Dendritic cell treated with granulocyte-macrophage colony-stimulating factor and Interleukin-4, amounts not matched to agents 40 ng/mL and 50 ng/mL, for 4 days (primary cell): Measurements from ENCODE around the gene ZNF669.

Experiments used
- H3K27ac Mint-ChIP-seq: one replicate; pipeline ENCODE4 v1.8.0; 2022; ENCODE audit warnings: mild to moderate bottlenecking, mixed read lengths
- H3K27me3 Mint-ChIP-seq: one replicate; pipeline ENCODE4 v1.8.0; 2022; ENCODE audit warnings: mild to moderate bottlenecking, mixed read lengths
- H3K36me3 Mint-ChIP-seq: one replicate; pipeline ENCODE4 v1.8.0; 2022; ENCODE audit warnings: low read depth, mixed read lengths
- H3K4me1 Mint-ChIP-seq: one replicate; pipeline ENCODE4 v1.8.0; 2022; ENCODE audit warnings: low read depth, mixed read lengths
- H3K4me3 Mint-ChIP-seq: one replicate; pipeline ENCODE4 v1.8.0; 2022; ENCODE audit warnings: mild to moderate bottlenecking, moderate library complexity, mixed read lengths
- H3K9me3 Mint-ChIP-seq: one replicate; pipeline ENCODE4 v1.8.0; 2022; ENCODE audit warnings: mixed read lengths
- intact Hi-C: fragments of 100-400 bp; cut with micrococcal nuclease; formaldehyde crosslinking; loops from one replicate; pipeline ENCODE4 v1.15.0; 2022

Gene ZNF669

DNA sequence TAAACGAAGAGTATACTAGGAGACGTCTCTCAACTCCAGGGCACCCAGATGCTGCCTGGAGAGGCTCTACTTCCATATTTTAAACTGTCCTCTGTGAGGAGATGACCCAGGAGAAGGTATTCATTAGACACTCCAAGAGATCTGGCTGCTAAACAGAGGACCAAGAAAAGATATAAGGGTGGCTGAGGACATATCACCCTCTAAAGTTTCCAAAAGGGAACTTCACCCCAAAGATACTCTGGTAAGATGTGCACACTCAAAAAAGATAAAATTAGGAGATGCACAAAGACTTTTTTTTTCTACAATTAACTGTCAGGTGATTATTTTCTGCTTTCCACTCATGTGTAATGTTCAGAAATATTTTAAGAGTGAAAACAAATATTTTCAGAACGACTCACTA, 26.9 kb downstream of the ZNF669 start:
- peaks cover 29% of the 10 kb centered on the region for H3K9me3 Mint-ChIP-seq
- intact Hi-C loops = loop anchor here (10.0 kb wide), 1 partner anchor 152 kb away; no protein-coding TSS in a partner anchor
- H3K4me1 Mint-ChIP-seq = peaks cover 17% of the 10 kb centered on the region
- H3K36me3 Mint-ChIP-seq = peaks cover 28% of the 10 kb centered on the region
- H3K27me3 Mint-ChIP-seq = peaks cover 6% of the 10 kb centered on the region
- H3K4me3 Mint-ChIP-seq = no peak overlapping the region
- H3K27ac Mint-ChIP-seq = no peak overlapping the region

DNA sequence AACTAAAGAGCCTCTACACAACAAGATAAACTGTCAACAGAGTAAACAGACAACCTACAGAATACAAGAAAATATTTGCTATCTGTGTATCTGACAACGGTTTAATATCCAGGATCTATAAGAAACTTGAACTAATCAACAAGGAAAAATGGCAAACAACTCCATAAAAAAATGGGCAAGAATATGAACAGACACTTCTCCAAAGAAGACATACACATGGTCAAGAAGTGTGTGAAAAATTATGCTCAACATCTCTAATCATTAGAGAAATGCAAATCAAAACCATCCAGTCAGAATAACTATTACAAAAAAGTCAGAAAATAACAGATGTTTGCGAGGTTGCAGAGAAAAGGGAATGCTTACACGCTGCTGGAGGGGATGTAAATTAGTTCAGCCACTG, 33.5 kb downstream of the ZNF669 start:
- no peak overlapping the region for H3K4me3 Mint-ChIP-seq
- peaks cover 75% of the 10 kb centered on the region for H3K9me3 Mint-ChIP-seq
- no peaks in the 10 kb centered on the region for H3K4me1 Mint-ChIP-seq
- H3K36me3 Mint-ChIP-seq = peaks cover 15% of the 10 kb centered on the region
- intact Hi-C loops = loop anchor here (10.0 kb wide), 1 partner anchor 146 kb away; no protein-coding TSS in a partner anchor
- no peaks in the 10 kb centered on the region for H3K27me3 Mint-ChIP-seq
- H3K27ac Mint-ChIP-seq = no peak overlapping the region

DNA sequence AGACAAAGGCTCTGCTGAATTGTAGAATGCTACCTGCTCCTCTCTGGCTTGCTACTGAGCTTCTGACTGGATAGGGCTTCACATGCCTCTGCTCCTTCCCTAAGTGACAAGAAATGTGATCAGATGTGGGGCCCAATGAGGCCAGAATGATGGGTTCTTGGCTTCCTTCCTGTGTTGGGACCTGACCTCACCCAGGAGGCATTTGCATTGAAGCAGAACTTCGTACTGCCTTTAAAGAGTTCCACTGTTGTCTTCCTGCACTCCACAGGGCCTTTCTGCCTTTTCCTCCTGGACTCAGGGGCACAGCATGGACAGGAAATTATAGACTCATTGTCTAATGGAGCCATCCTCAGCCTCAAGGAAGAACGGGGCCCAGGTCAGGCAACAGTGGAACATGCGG, 39.9 kb downstream of the ZNF669 start:
- intact Hi-C loops = no loop called here
- Mint-ChIP-seq H3K36me3 (peaks cover 24% of the 10 kb centered on the region), H3K27ac (no peak overlapping the region), H3K27me3 (no peaks in the 10 kb centered on the region), H3K9me3 (peaks cover 83% of the 10 kb centered on the region), H3K4me1 (no peaks in the 10 kb centered on the region), H3K4me3 (no peak overlapping the region)

DNA sequence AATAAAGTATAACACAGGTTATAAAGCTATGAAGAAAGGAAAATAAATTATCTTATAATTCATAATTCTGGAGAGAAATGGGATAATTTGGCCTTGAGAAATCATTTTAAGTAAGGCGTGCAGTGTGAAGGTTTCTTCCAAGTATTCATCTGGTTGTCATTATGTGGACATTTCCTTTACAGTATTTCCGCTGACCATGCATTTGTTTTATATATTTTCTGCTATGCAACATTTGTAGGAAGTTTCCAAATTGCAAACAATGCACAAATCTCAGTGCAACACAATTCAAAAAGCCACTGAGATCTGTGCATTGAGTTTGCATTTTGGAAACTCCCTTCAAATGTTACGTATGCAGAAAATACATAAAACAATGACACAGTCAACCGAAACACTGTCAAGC, 43.4 kb downstream of the ZNF669 start:
- Mint-ChIP-seq H3K36me3 (peaks cover 39% of the 10 kb centered on the region), H3K27ac (no peak overlapping the region), H3K9me3 (peaks cover 86% of the 10 kb centered on the region), H3K4me1 (no peaks in the 10 kb centered on the region), H3K27me3 (no peaks in the 10 kb centered on the region), H3K4me3 (no peak overlapping the region)
- intact Hi-C loops = no loop called here

DNA sequence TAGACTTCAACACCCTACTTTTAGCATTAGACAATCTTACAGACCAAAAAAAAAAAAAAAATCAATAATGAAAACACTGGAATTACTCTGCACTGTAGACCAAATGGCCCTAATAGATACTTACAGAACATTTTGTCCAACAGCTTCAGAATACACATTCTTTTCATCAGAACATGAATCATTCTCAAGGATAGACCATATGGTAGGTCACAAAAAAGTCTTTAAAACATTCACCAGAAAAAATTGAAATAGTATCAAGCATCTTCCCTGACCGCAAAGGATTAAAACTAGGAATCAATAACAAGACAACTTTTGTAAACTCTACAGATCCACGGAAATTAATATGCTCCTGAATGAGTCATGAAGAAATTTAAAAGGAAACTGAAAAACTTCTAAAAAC, 48.1 kb downstream of the ZNF669 start:
- Mint-ChIP-seq H3K27me3 (no peaks in the 10 kb centered on the region), H3K9me3 (peaks cover 88% of the 10 kb centered on the region), H3K36me3 (peaks cover 36% of the 10 kb centered on the region), H3K4me1 (no peaks in the 10 kb centered on the region), H3K4me3 (no peak overlapping the region), H3K27ac (no peak overlapping the region)
- intact Hi-C loops = no loop called here

DNA sequence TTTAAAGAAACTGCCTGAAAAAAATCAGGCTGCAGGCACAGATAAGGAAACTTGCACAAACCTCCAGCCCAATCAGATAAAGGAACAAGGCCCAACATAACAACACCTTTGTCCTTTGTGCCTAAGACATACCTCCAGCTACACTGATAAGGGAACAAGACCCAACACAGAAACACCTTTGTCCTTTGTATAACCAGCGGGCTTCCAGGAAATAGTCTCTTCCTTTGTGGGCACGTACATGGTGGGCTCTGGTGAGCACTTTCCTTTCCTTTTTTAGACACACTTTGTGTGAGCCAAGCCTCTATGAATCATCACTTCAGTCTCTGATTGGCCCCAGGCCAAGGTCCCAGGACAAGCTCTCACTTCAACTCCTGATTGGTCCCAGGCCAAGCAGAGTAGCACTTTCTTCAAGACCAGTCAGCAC, 49.2 kb downstream of the ZNF669 start:
- intact Hi-C loops = no loop called here
- Mint-ChIP-seq H3K27me3 (no peaks in the 10 kb centered on the region), H3K27ac (no peak overlapping the region), H3K9me3 (peaks cover 93% of the 10 kb centered on the region), H3K4me3 (no peak overlapping the region), H3K4me1 (no peaks in the 10 kb centered on the region), H3K36me3 (peaks cover 36% of the 10 kb centered on the region)
